ENCODE results near the gene UFL1. TPM values are rescaled to one million over a fixed set of nuclear protein-coding genes. Genes with fewer than 3 reads are reported as not detected.

The UFL1 gene
- total and polyA plus RNA-seq, 2 experiments from 2014 or later = 9.0 to 9.9 TPM

- TF ChIP-seq, protein P1, sequence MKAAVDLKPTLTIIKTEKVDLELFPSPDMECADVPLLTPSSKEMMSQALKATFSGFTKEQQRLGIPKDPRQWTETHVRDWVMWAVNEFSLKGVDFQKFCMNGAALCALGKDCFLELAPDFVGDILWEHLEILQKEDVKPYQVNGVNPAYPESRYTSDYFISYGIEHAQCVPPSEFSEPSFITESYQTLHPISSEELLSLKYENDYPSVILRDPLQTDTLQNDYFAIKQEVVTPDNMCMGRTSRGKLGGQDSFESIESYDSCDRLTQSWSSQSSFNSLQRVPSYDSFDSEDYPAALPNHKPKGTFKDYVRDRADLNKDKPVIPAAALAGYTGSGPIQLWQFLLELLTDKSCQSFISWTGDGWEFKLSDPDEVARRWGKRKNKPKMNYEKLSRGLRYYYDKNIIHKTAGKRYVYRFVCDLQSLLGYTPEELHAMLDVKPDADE (IDR thresholded peaks at IDR 0.05) = no peak
- TF ChIP-seq, protein P2, sequence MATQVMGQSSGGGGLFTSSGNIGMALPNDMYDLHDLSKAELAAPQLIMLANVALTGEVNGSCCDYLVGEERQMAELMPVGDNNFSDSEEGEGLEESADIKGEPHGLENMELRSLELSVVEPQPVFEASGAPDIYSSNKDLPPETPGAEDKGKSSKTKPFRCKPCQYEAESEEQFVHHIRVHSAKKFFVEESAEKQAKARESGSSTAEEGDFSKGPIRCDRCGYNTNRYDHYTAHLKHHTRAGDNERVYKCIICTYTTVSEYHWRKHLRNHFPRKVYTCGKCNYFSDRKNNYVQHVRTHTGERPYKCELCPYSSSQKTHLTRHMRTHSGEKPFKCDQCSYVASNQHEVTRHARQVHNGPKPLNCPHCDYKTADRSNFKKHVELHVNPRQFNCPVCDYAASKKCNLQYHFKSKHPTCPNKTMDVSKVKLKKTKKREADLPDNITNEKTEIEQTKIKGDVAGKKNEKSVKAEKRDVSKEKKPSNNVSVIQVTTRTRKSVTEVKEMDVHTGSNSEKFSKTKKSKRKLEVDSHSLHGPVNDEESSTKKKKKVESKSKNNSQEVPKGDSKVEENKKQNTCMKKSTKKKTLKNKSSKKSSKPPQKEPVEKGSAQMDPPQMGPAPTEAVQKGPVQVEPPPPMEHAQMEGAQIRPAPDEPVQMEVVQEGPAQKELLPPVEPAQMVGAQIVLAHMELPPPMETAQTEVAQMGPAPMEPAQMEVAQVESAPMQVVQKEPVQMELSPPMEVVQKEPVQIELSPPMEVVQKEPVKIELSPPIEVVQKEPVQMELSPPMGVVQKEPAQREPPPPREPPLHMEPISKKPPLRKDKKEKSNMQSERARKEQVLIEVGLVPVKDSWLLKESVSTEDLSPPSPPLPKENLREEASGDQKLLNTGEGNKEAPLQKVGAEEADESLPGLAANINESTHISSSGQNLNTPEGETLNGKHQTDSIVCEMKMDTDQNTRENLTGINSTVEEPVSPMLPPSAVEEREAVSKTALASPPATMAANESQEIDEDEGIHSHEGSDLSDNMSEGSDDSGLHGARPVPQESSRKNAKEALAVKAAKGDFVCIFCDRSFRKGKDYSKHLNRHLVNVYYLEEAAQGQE (IDR thresholded peaks at IDR 0.05; ENCODE audit: unreplicated experiment) = no peak
Measured at GRCh38 chr6:96502915-96503314, 18.7 kb upstream of the UFL1 start (continued).

- TF ChIP-seq NANOG (IDR thresholded peaks at IDR 0.05; ENCODE audit: borderline replicate concordance) (no peak), EZH2phosphoT487 (IDR thresholded peaks at IDR 0.05; ENCODE audit: unreplicated experiment) (no peak)
- H3K79me2 ChIP-seq (replicated peaks; ENCODE audit: insufficient read depth) = no peaks in the 10 kb centered on the region
- ATAC-seq (no peak), DNase-seq (ENCODE audit: low spot score) (no peak)
- peaks cover 44% of the 10 kb centered on the region for H3K36me3 Mint-ChIP-seq (ENCODE audit: low read depth)
- no peaks in the 10 kb centered on the region for H3F3A ChIP-seq (replicated peaks; ENCODE audit: low read depth)
- no peak overlapping the region for H3K4me2 ChIP-seq
- no peaks in the 10 kb centered on the region for H3K9me2 ChIP-seq (ENCODE audit: insufficient read depth)
- H3K27me3 Mint-ChIP-seq (ENCODE audit: insufficient read depth, low read depth, poor library complexity) = no peaks in the 10 kb centered on the region
- no peaks in the 10 kb centered on the region for H3K4me1 ChIP-seq (ENCODE audit: insufficient read depth)
- H3K9me3 Mint-ChIP-seq = peaks cover 36% of the 10 kb centered on the region
- H3K27ac Mint-ChIP-seq = no peak overlapping the region
- no peaks in the 10 kb centered on the region for H3K36me3 ChIP-seq (ENCODE audit: insufficient read depth)
- H3K27ac ChIP-seq (ENCODE audit: low read depth) = no peak overlapping the region
- H2AFZ ChIP-seq = no peak overlapping the region
- H3K4me1 Mint-ChIP-seq = no peaks in the 10 kb centered on the region; the same call in 2 of the 3 replicates
- H3K4me3 ChIP-seq = no peak overlapping the region
- no peaks in the 10 kb centered on the region for H3K27me3 ChIP-seq (ENCODE audit: insufficient read depth)
- H4K20me1 ChIP-seq (replicated peaks; ENCODE audit: insufficient read depth) = no peaks in the 10 kb centered on the region
- H3K4me3 Mint-ChIP-seq = no peak overlapping the region
Measured at GRCh38 chr6:96505363-96505762, 16.2 kb upstream of the UFL1 start.

DNA sequence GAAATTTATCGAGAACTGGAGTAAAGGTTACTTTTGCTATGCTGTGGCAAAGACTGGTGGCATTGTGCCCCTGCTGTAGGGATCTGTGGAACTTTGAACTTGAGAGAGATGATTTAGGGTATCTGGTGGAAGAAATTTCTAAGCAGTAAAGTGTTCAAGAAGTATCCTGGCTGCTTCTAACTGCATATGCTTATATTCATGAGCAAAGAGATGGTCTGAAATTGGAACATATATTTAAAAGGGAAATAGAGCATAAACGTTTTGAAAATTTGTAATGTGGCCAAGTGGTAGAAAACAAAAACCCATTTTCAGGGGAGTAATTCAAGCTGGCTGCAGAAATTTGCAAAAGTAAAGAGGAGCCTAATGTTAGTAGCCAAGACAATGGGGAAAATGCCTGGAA is 12.3 kb upstream of the UFL1 start:
- Histone ChIP-seq H3K36me3 (ENCODE audit: insufficient read depth) (no peaks in the 10 kb centered on the region), H3K4me3 (no peak overlapping the region), H2AFZ (no peak overlapping the region), H3K4me1 (ENCODE audit: insufficient read depth) (0 out of 2 replicates have a peak, but pooled peaks cover 7% of the 10 kb centered on the region), H4K20me1 (replicated peaks; ENCODE audit: insufficient read depth) (no peaks in the 10 kb centered on the region), H3K4me2 (no peak overlapping the region), H3K27me3 (ENCODE audit: insufficient read depth) (no peaks in the 10 kb centered on the region), H3F3A (replicated peaks; ENCODE audit: low read depth) (no peaks in the 10 kb centered on the region), H3K79me2 (replicated peaks; ENCODE audit: insufficient read depth) (no peaks in the 10 kb centered on the region), H3K9me2 (ENCODE audit: insufficient read depth) (0 out of 2 replicates have a peak, but pooled peaks cover 10% of the 10 kb centered on the region), H3K27ac (ENCODE audit: low read depth) (no peak overlapping the region)
- H3K27me3 Mint-ChIP-seq (ENCODE audit: insufficient read depth, low read depth, poor library complexity) = no peaks in the 10 kb centered on the region
- no peak overlapping the region for H3K4me3 Mint-ChIP-seq
- DNase-seq (ENCODE audit: low spot score) (no peak), ATAC-seq (no peak)
- 0 out of 3 replicates have a peak, but pooled peaks cover 2% of the 10 kb centered on the region for H3K4me1 Mint-ChIP-seq
- H3K27ac Mint-ChIP-seq = no peak overlapping the region
- peaks cover 36% of the 10 kb centered on the region for H3K36me3 Mint-ChIP-seq (ENCODE audit: low read depth)
- peaks cover 16% of the 10 kb centered on the region for H3K9me3 Mint-ChIP-seq
- no peak for TF ChIP-seq CREB1 (CRISPR knock-in tag; IDR thresholded peaks at IDR 0.05; ENCODE audit: low read depth)
- no peak for TF ChIP-seq ZNF462 (CRISPR knock-in tag; IDR thresholded peaks at IDR 0.05)
- no peak for TF ChIP-seq EZH2phosphoT487 (IDR thresholded peaks at IDR 0.05; ENCODE audit: unreplicated experiment)
- TF ChIP-seq NANOG (IDR thresholded peaks at IDR 0.05; ENCODE audit: borderline replicate concordance) = no peak
- no peak for TF ChIP-seq ZNF331 (CRISPR knock-in tag; IDR thresholded peaks at IDR 0.05; ENCODE audit: low read depth)

All from GM23338 (cell line).